Prostate gland (tissue), 2 donors: ENCODE data around the gene FASLG.

ENCODE experiments used
- CTCF ChIP-seq, 4 experiments: fragments of 200-600 bp in 2 of 4; fragments of 450-650 bp in 2 of 4; sonication (generic) in 2 of 4; IDR thresholded peaks; 1 replicate in 3 of 4; 2 replicates in 1 of 4; pipeline ENCODE4 v1.5.1; 2016 to 2019; ENCODE audit warnings: antibody characterized with exemption in 4 of 4, mild to moderate bottlenecking in 2 of 4, moderate library complexity in 2 of 4
- POLR2AphosphoS5 ChIP-seq: sonication (generic); formaldehyde crosslinking; IDR thresholded peaks from one replicate; pipeline ENCODE4 v1.6.1; 2017; ENCODE audit warnings: antibody characterized with exemption

DNA sequence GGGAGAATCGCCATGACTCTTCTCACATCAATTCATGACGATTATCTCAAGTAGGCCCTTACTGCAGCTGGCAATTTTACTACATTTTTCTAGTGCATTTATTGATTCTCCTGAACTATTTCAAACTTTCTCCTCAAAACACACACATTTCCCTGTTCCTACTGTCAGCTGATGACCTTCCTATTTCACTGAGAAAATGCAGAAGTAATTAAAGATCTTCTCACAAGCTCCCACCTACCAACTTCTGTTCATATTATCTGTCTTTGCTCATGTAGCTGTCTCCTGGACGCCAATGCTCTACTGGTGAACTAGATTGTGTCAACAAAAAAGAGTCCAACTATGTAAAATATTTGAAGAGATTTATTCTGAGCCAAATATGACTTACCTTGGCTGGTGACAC lies 36.4 kb upstream of the FASLG start:
- TF ChIP-seq CTCF (IDR thresholded peaks at IDR 0.05) (no peak), POLR2AphosphoS5 (no peak)
